Heart left ventricle (tissue), 16 donors: ENCODE results near the gene SRGAP3. TPM values are rescaled to one million over a fixed set of nuclear protein-coding genes. Genes with fewer than 3 reads are reported as not detected.
A peak's percentile ranks its signal among the peaks of the same experiment; 100 is the strongest.

Experiments used
- ATAC-seq, 4 donors: fragments of 200-7000 bp; cut with Tn5 transposase; one replicate each; pipeline ENCODE4 v1.9.1; 2020 to 2022; ENCODE audit warnings: moderate library complexity in 4 of 4, mild to moderate bottlenecking in 3 of 4, moderate number of reproducible peaks in 1 of 4
- DNase-seq, 5 donors: peaks; one replicate each; pipeline ENCODE4 v3.0.0-alpha.2; 2020
- H3K27ac ChIP-seq, 12 donors: fragments of 200-600 bp; sonication (generic) in 4 of 12; one replicate each; pipeline versions ENCODE4 v1.5.0 to v1.8.0; 2016 to 2022; ENCODE audit warnings: mild to moderate bottlenecking in 2 of 12
- H3K27me3 ChIP-seq, 9 donors: fragments of 200-600 bp; sonication (generic) in 2 of 9; one replicate each; pipeline versions ENCODE4 v1.5.1 to v1.8.0; 2016 to 2022; ENCODE audit warnings: mild to moderate bottlenecking in 3 of 9
- H3K36me3 ChIP-seq, 9 donors: fragments of 200-600 bp; sonication (generic) in 2 of 9; one replicate each; pipeline versions ENCODE4 v1.5.0 to v1.8.0; 2018 to 2022; ENCODE audit warnings: mild to moderate bottlenecking in 2 of 9
- H3K4me1 ChIP-seq, 12 donors: fragments of 200-600 bp; sonication (generic) in 4 of 12; one replicate each; pipeline versions ENCODE4 v1.5.0 to v1.8.0; 2016 to 2022; ENCODE audit warnings: mild to moderate bottlenecking in 3 of 12
- H3K4me3 ChIP-seq, 12 donors: fragments of 200-600 bp; sonication (generic) in 4 of 12; one replicate each; pipeline versions ENCODE4 v1.5.0 to v1.8.0; 2017 to 2022; ENCODE audit warnings: mild to moderate bottlenecking in 9 of 12, moderate library complexity in 4 of 12
- H3K9me3 ChIP-seq, 12 donors: fragments of 200-600 bp; sonication (generic) in 4 of 12; one replicate each; pipeline versions ENCODE4 v1.5.0 to v1.8.0; 2016 to 2022; ENCODE audit warnings: mild to moderate bottlenecking in 1 of 12
- POLR2A ChIP-seq, 2 donors: fragments of 450-650 bp; IDR thresholded peaks; one replicate each; pipeline ENCODE4 v1.6.1; 2017; ENCODE audit warnings: antibody characterized with exemption in 2 of 2, mild to moderate bottlenecking in 2 of 2, moderate library complexity in 2 of 2
- WGBS, 4 donors: extraction: QIAGEN DNeasy Blood & Tissue Kit in 2 of 4; methylation state at CpG; one replicate each; pipeline versions ENCODE4 v1.1.5 to v1.1.7; 2013 to 2018; 5-methylcytosine and 5-hydroxymethylcytosine counted together
- intact Hi-C, 10 donors: fragments of 100-400 bp; cut with DNase I; formaldehyde crosslinking; loops; one replicate each; pipeline versions ENCODE4 v1.11.1 to v1.14.2; 2022
- polyA plus RNA-seq, 2 donors: library from polyadenylated mRNA; stranded (reverse); fragments of 200-250 nt; gene quantifications; one replicate each; pipeline ENCODE4 v1.2.3, GENCODE V29; 2013
- total RNA-seq, 9 donors: library from RNA; depleted of rRNA in 2 of 9; stranded (reverse); fragments of >200 nt in 2 of 9; fragmentation: NEBNext Ultra II Directional in 3 of 9; extraction: Animal tissue kit (Norgen Biotek cat#: 25700) in 3 of 9; gene quantifications; one replicate each; pipeline versions ENCODE4 v1.1.0 to v1.2.4, GENCODE V29; 2016 to 2023
- TF ChIP-seq, protein P1 (sequence below), 12 donors: fragments of 200-600 bp; sonication (generic) in 4 of 12; IDR thresholded peaks; one replicate each; pipeline versions ENCODE4 v1.5.0 to v1.8.0; 2018 to 2022; ENCODE audit warnings: antibody characterized with exemption in 12 of 12, mild to moderate bottlenecking in 5 of 12
- donor health status: ischemic (EF 13 %, LVEDD 7.1; RV severe dilation, severe dysfunction).
- donor health status: healthy with polysubstance abuse.
- donor health status: DM: no; HTN: yes; CAD: no.
- donor health status: DM: no; HTN: no; CAD: no.
- donor health status: ischemic (EF 25% LVEDD 6.9; RV normal size, moderate dysfunction).
- donor health status: ischemic (EF 25% LVEDD 5.7; RV mildly dilated, moderate dysfunction).
- donor health status: healthy.
- donor health status: DM: yes; HTN: yes; CAD: no.
- donor health status: ischemic (EF 35%, LVEDD 5.7; RV mildly dilated, moderate dysfunction).
- donor health status: nonischemic (EF 11% LVEDD 7.7; RV severe dilation, severe dysfunction).
- donor health status: DM: yes; HTN: yes; CAD: no.
- donor health status: PGD.
- donor health status: ischemic (EF 29% LVEDD 5.4; RV normal size, mild dysfunction).
- donor health status: nonischemic (EF 23%, LVEDD 6.1; RV moderate dilation, normal function).

SRGAP3 gene
- total and polyA plus RNA-seq, 11 donors = 1.4 to 16.8 (median 9.0) TPM

DNA sequence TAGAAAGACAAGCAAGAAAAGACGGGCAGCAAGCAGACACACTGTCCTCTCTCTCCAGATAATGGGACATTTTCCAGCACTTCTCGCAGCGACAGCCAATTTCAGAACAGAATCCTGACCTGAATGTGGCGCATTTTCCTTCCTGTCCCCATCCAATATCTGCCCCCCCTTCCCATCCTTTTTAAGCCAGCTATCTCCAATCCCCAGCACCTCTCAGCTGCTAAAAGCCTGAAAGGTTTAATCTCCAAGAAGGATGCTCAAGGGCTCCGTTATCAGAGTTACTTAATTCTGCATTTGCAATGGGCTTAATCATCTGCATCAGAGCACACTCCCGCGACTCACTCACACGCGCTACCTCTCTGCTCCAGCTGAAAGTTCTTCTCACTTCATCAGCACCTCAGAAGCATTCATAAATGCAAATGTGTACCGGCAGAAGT lies 50.5 kb downstream of the SRGAP3 start:
- H3K9me3 ChIP-seq = no peaks in the 10 kb centered on the region
- H3K4me1 ChIP-seq = peaks cover 0 to 7% (median 0%) of the 10 kb centered on the region in 12 donors
- TF ChIP-seq POLR2A (IDR thresholded peaks at IDR 0.05) = no peak
- TF ChIP-seq, protein P1, sequence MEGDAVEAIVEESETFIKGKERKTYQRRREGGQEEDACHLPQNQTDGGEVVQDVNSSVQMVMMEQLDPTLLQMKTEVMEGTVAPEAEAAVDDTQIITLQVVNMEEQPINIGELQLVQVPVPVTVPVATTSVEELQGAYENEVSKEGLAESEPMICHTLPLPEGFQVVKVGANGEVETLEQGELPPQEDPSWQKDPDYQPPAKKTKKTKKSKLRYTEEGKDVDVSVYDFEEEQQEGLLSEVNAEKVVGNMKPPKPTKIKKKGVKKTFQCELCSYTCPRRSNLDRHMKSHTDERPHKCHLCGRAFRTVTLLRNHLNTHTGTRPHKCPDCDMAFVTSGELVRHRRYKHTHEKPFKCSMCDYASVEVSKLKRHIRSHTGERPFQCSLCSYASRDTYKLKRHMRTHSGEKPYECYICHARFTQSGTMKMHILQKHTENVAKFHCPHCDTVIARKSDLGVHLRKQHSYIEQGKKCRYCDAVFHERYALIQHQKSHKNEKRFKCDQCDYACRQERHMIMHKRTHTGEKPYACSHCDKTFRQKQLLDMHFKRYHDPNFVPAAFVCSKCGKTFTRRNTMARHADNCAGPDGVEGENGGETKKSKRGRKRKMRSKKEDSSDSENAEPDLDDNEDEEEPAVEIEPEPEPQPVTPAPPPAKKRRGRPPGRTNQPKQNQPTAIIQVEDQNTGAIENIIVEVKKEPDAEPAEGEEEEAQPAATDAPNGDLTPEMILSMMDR (IDR thresholded peaks at IDR 0.05) = no peak
- no peaks in the 10 kb centered on the region for H3K27me3 ChIP-seq
- H3K4me3 ChIP-seq = no peak overlapping the region
- intact Hi-C loops = no loop called here
- WGBS, 4 donors = 28 to 51% (median 39%) methylated on average over 10 of the region's 10 CpGs
- no peaks in the 10 kb centered on the region for H3K36me3 ChIP-seq
- ATAC-seq = peak in 2 of 4 donors; percentile 42 to 65
- no peak overlapping the region for H3K27ac ChIP-seq
- DNase-seq = no peak

- intact Hi-C loops = no loop called here
- no peak for TF ChIP-seq POLR2A (IDR thresholded peaks at IDR 0.05)
- TF ChIP-seq, protein P1 (IDR thresholded peaks at IDR 0.05) = no peak
These were observed 51.2 kb downstream of the SRGAP3 start for GRCh38 chr3:9198261-9198660.

GRCh38 chr3:9196020-9196419 lies 53.4 kb downstream of the SRGAP3 start:
- H3K27ac ChIP-seq = no peak overlapping the region
- ATAC-seq (no peak), DNase-seq (no peak)
- H3K27me3 ChIP-seq = no peaks in the 10 kb centered on the region
- 49 to 59% (median 52%) methylated on average over 7 of the region's 7 CpGs for WGBS, 4 donors
- no peaks in the 10 kb centered on the region for H3K36me3 ChIP-seq
- peaks cover 0 to 3% (median 0%) of the 10 kb centered on the region in 12 donors for H3K4me1 ChIP-seq
- TF ChIP-seq, protein P1 (IDR thresholded peaks at IDR 0.05) = no peak
- no peak for TF ChIP-seq POLR2A (IDR thresholded peaks at IDR 0.05)
- intact Hi-C loops = no loop called here
- H3K9me3 ChIP-seq = no peaks in the 10 kb centered on the region
- no peak overlapping the region for H3K4me3 ChIP-seq

More at GRCh38 chr3:9198261-9198660, 51.2 kb downstream of the SRGAP3 start:
- ATAC-seq (no peak), DNase-seq (no peak)
- H3K27ac ChIP-seq = no peak overlapping the region
- H3K9me3 ChIP-seq = no peaks in the 10 kb centered on the region
- H3K36me3 ChIP-seq = no peaks in the 10 kb centered on the region
- no peaks in the 10 kb centered on the region for H3K27me3 ChIP-seq
- 83 to 89% (median 87%) methylated on average over 3 of the region's 3 CpGs for WGBS, 4 donors
- H3K4me3 ChIP-seq = no peak overlapping the region
- H3K4me1 ChIP-seq = peaks cover 0 to 7% (median 0%) of the 10 kb centered on the region in 12 donors

DNA sequence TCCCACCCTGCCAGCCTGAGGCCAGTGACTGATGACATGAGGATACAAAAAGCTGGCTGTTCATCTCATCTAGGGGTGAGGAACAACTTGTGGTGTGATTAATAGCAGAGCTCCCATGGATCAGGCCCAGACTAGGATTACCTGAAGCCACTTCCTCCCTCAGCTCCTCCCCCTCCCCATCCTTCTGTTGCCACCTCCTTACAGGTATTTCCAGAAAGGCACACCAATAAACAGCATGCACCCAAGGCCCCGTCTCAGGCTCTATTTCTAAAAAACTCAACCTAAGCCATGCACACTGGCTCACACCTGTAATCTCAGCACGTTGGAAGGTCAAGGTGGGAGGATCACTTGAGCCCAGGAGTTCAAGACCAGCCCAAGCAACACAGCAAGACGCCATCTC lies 54.1 kb downstream of the SRGAP3 start:
- no peak for DNase-seq
- 82 to 92% (median 89%) methylated on average over 3 of the region's 3 CpGs for WGBS, 4 donors
- peaks cover 0 to 3% (median 0%) of the 10 kb centered on the region in 12 donors for H3K4me1 ChIP-seq
- no peak for TF ChIP-seq POLR2A (IDR thresholded peaks at IDR 0.05)
- TF ChIP-seq, protein P1 (IDR thresholded peaks at IDR 0.05) = no peak
- no peak for ATAC-seq
- H3K9me3 ChIP-seq = no peaks in the 10 kb centered on the region
- no peak overlapping the region for H3K4me3 ChIP-seq
- no peak overlapping the region for H3K27ac ChIP-seq
- intact Hi-C loops = no loop called here
- H3K36me3 ChIP-seq = no peaks in the 10 kb centered on the region
- no peaks in the 10 kb centered on the region for H3K27me3 ChIP-seq
